ENCODE measurements around the gene PGAM5. TPM values are rescaled to one million over a fixed set of nuclear protein-coding genes. Genes with fewer than 3 reads are reported as not detected.

PGAM5 gene
- total RNA-seq, 2 donors from 2014 or later: 37.4 to 41.4 TPM

GRCh38 chr12:132707241-132707640 lies 3.4 kb upstream of the PGAM5 start:
- no peaks in the 10 kb centered on the region for H3K36me3 ChIP-seq
- WGBS: 94% methylated on average over 6 of the region's 6 CpGs
- H3K27ac ChIP-seq: no peak overlapping the region
- no peak for DNase-seq (ENCODE audit: low spot score)
- H3K9me3 ChIP-seq: no peaks in the 10 kb centered on the region
- intact Hi-C loops (cut with DNase I): no loop called here
- H3K4me3 ChIP-seq: no peak overlapping the region
- H3K4me1 ChIP-seq (replicated peaks): peaks cover 4% of the 10 kb centered on the region
- TF ChIP-seq POLR2AphosphoS5 (IDR thresholded peaks at IDR 0.05): no peak
- TF ChIP-seq POLR2A (IDR thresholded peaks at IDR 0.05): no peak
- TF ChIP-seq CTCF (IDR thresholded peaks at IDR 0.05): no peak
- H3K27me3 ChIP-seq (replicated peaks; ENCODE audit: insufficient read depth): no peaks in the 10 kb centered on the region

- H3K9me3 ChIP-seq: no peaks in the 10 kb centered on the region
- no peak overlapping the region for H3K4me3 ChIP-seq
- H3K27me3 ChIP-seq (replicated peaks; ENCODE audit: insufficient read depth): no peaks in the 10 kb centered on the region
- H3K4me1 ChIP-seq (replicated peaks): peaks cover 4% of the 10 kb centered on the region
- no peak for DNase-seq (ENCODE audit: low spot score)
- intact Hi-C loops (cut with DNase I): no loop called here
- TF ChIP-seq CTCF (IDR thresholded peaks at IDR 0.05): no peak
- no peak for TF ChIP-seq POLR2A (IDR thresholded peaks at IDR 0.05)
- no peak for TF ChIP-seq POLR2AphosphoS5 (IDR thresholded peaks at IDR 0.05)
- no peak overlapping the region for H3K27ac ChIP-seq
- 83% methylated on average over 2 of the region's 2 CpGs for WGBS
- no peaks in the 10 kb centered on the region for H3K36me3 ChIP-seq
These were observed 2.5 kb upstream of the PGAM5 start for GRCh38 chr12:132708150-132708549.

- intact Hi-C loops (cut with DNase I): no loop called here
These were observed 618 bp upstream of the PGAM5 start for GRCh38 chr12:132710043-132710404.

GRCh38 chr12:132711080-132711843 lies 620 bp downstream of the PGAM5 start:
- peaks cover 4% of the 10 kb centered on the region for H3K4me1 ChIP-seq (replicated peaks)
- peak overlapping the region in 1 of 2 donors; percentile 84 for H3K27ac ChIP-seq
- H3K27me3 ChIP-seq (replicated peaks; ENCODE audit: insufficient read depth): no peaks in the 10 kb centered on the region
- no peak for DNase-seq (ENCODE audit: low spot score)
- intact Hi-C loops (cut with DNase I): no loop called here
- no peaks in the 10 kb centered on the region for H3K9me3 ChIP-seq
- 9% methylated on average over 57 of the region's 59 CpGs for WGBS
- TF ChIP-seq POLR2A (IDR thresholded peaks at IDR 0.05): no peak
- no peak for TF ChIP-seq CTCF (IDR thresholded peaks at IDR 0.05)
- no peak for TF ChIP-seq POLR2AphosphoS5 (IDR thresholded peaks at IDR 0.05)
- H3K4me3 ChIP-seq: peak overlapping the region; percentile 70 to 88
- peaks cover 0 to 8% of the 10 kb centered on the region in 2 donors for H3K36me3 ChIP-seq

More at GRCh38 chr12:132710043-132710404, 618 bp upstream of the PGAM5 start:
- Histone ChIP-seq H3K4me3 (peak overlapping the region; percentile 70 to 88), H3K4me1 (replicated peaks) (peaks cover 4% of the 10 kb centered on the region), H3K36me3 (no peaks in the 10 kb centered on the region), H3K27ac (peak overlapping the region; percentile 84 to 86), H3K9me3 (no peaks in the 10 kb centered on the region), H3K27me3 (replicated peaks; ENCODE audit: insufficient read depth) (no peaks in the 10 kb centered on the region)
- 2% methylated on average over 17 of the region's 26 CpGs for WGBS
- DNase-seq (ENCODE audit: low spot score): no peak
- TF ChIP-seq CTCF (IDR thresholded peaks at IDR 0.05): no peak
- TF ChIP-seq POLR2AphosphoS5 (IDR thresholded peaks at IDR 0.05): no peak
- no peak for TF ChIP-seq POLR2A (IDR thresholded peaks at IDR 0.05)

- DNase-seq (ENCODE audit: low spot score): no peak
- Histone ChIP-seq H3K9me3 (no peaks in the 10 kb centered on the region), H3K4me3 (no peak overlapping the region), H3K36me3 (peaks cover 5 to 8% of the 10 kb centered on the region in 2 donors), H3K27ac (no peak overlapping the region), H3K4me1 (replicated peaks) (peaks cover 4% of the 10 kb centered on the region), H3K27me3 (replicated peaks; ENCODE audit: insufficient read depth) (no peaks in the 10 kb centered on the region)
- intact Hi-C loops (cut with DNase I): no loop called here
- WGBS: 70% methylated on average over 2 of the region's 2 CpGs
- TF ChIP-seq POLR2A (IDR thresholded peaks at IDR 0.05) (no peak), POLR2AphosphoS5 (IDR thresholded peaks at IDR 0.05) (no peak), CTCF (IDR thresholded peaks at IDR 0.05) (no peak)
These were observed 2.5 kb downstream of the PGAM5 start for GRCh38 chr12:132713123-132713522.
